HG02642 (cell line): ENCODE measurements around the gene ZC3H18.

Source experiments
- ATAC-seq: cut with Tn5 transposase; IDR thresholded peaks from one replicate; pipeline ENCODE4 v1.9.1; 2021; ENCODE audit warnings: mild to moderate bottlenecking; ENCODE audit not compliant: unreplicated experiment, poor library complexity

ZC3H18 gene

GRCh38 chr16:88618956-88619667, 48.9 kb downstream of the ZC3H18 start:
- ATAC-seq, result no peak

- ATAC-seq, result no peak
Measured at GRCh38 chr16:88619859-88620815, 49.9 kb downstream of the ZC3H18 start.

GRCh38 chr16:88622125-88622524, 51.9 kb downstream of the ZC3H18 start:
- ATAC-seq, result no peak

GRCh38 chr16:88622866-88623265, 52.7 kb downstream of the ZC3H18 start:
- no peak for ATAC-seq

- ATAC-seq, result no peak
Measured at GRCh38 chr16:88623858-88624257, 53.7 kb downstream of the ZC3H18 start.

- no peak for ATAC-seq
Measured at GRCh38 chr16:88624481-88624880, 54.3 kb downstream of the ZC3H18 start.

- ATAC-seq, result no peak
Measured at GRCh38 chr16:88624977-88625576, 54.9 kb downstream of the ZC3H18 start.

- ATAC-seq, result no peak
Measured at GRCh38 chr16:88626646-88627045, 56.4 kb downstream of the ZC3H18 start.

- no peak for ATAC-seq
Measured at GRCh38 chr16:88627531-88628411, 57.6 kb downstream of the ZC3H18 start.

- ATAC-seq, result no peak
Measured at GRCh38 chr16:88628512-88628974, 58.3 kb downstream of the ZC3H18 start.

GRCh38 chr16:88629835-88630234, 59.6 kb downstream of the ZC3H18 start:
- no peak for ATAC-seq

- no peak for ATAC-seq
Measured at GRCh38 chr16:88630433-88630832, 60.2 kb downstream of the ZC3H18 start.

- no peak for ATAC-seq
Measured at GRCh38 chr16:88630941-88631340, 60.7 kb downstream of the ZC3H18 start.

- no peak for ATAC-seq
Measured at GRCh38 chr16:88631384-88631783, 61.2 kb downstream of the ZC3H18 start.

- no peak for ATAC-seq
Measured at GRCh38 chr16:88631920-88632586, 61.9 kb downstream of the ZC3H18 start.

- no peak for ATAC-seq
Measured at GRCh38 chr16:88632587-88632930, 62.4 kb downstream of the ZC3H18 start.

GRCh38 chr16:88633684-88634140, 63.5 kb downstream of the ZC3H18 start:
- ATAC-seq, result peak; percentile 27

GRCh38 chr16:88634141-88634993, 64.2 kb downstream of the ZC3H18 start:
- peak; percentile 52 for ATAC-seq
